Measurements from ENCODE around the gene TMEM200B. TPM values are rescaled to one million over a fixed set of nuclear protein-coding genes. Genes with fewer than 3 reads are reported as not detected.
"Not testable (repeated sequence)": the region's sequence is repeated elsewhere in the genome, so short reads cannot be mapped to it uniquely, and the experiment has no call there.

TMEM200B gene
- total RNA-seq, 4 donors from 2014 or later, result 0.91 to 5.3 (median 3.4) TPM

DNA sequence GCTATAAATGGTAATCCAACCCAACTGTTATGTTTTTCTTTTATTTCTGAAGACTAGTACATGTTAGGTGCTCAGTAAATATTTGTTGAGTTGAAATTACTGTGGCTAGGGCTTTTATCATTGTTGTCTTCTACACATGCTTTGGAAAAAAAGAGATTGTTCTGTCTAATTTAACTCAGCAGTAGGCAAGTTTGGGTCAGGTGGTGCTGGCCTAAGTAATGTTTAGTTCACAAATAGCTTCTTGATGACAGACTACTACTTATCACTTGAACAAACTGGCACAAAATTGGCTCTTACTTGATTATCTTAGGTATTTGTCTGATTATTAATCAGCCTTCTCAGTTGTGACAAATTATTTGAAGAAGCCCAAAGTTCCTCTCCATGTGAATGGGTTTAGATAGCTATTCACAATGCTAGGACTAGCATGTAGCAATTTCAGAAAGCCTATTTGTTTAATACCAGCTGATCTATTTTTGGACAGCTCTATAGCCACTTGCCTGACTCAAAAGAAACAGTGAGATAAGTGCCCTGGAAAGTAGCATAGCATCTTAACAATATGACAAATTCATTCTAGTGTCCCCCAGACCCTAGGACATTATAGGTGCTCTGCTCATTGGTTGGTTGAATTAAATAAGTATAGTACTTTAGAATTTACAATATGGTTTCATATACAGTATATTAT is 32.6 kb downstream of the TMEM200B start:
- intact Hi-C loops (cut with DNase I), result no loop called here
- Histone ChIP-seq H3K4me3 (no peak overlapping the region), H3K27ac (no peak overlapping the region), H3K4me1 (no peaks in the 10 kb centered on the region), H3K27me3 (no peaks in the 10 kb centered on the region), H3K9me3 (no peaks in the 10 kb centered on the region), H3K36me3 (peaks cover 0 to 30% (median 0%) of the 10 kb centered on the region in 3 donors)
- DNase-seq, result no peak
- TF ChIP-seq, protein P1, sequence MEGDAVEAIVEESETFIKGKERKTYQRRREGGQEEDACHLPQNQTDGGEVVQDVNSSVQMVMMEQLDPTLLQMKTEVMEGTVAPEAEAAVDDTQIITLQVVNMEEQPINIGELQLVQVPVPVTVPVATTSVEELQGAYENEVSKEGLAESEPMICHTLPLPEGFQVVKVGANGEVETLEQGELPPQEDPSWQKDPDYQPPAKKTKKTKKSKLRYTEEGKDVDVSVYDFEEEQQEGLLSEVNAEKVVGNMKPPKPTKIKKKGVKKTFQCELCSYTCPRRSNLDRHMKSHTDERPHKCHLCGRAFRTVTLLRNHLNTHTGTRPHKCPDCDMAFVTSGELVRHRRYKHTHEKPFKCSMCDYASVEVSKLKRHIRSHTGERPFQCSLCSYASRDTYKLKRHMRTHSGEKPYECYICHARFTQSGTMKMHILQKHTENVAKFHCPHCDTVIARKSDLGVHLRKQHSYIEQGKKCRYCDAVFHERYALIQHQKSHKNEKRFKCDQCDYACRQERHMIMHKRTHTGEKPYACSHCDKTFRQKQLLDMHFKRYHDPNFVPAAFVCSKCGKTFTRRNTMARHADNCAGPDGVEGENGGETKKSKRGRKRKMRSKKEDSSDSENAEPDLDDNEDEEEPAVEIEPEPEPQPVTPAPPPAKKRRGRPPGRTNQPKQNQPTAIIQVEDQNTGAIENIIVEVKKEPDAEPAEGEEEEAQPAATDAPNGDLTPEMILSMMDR (IDR thresholded peaks at IDR 0.05), result no peak
- TF ChIP-seq POLR2A (IDR thresholded peaks at IDR 0.05), result no peak

GRCh38 chr1:29084196-29084521 is 39.5 kb downstream of the TMEM200B start:
- intact Hi-C loops (cut with DNase I), result no loop called here
- H3K36me3 ChIP-seq, result peaks cover 0 to 13% (median 0%) of the 10 kb centered on the region in 3 donors
- 90% methylated on average over 2 of the region's 2 CpGs for WGBS, 2 donors

GRCh38 chr1:29083317-29084195 is 40.1 kb downstream of the TMEM200B start:
- no peak for TF ChIP-seq POLR2A (IDR thresholded peaks at IDR 0.05)
- TF ChIP-seq, protein P1 (IDR thresholded peaks at IDR 0.05), result no peak
- Histone ChIP-seq H3K27me3 (no peaks in the 10 kb centered on the region), H3K27ac (no peak overlapping the region), H3K4me1 (no peaks in the 10 kb centered on the region), H3K4me3 (no peak overlapping the region), H3K9me3 (no peaks in the 10 kb centered on the region), H3K36me3 (peaks cover 0 to 17% (median 0%) of the 10 kb centered on the region in 3 donors)
- intact Hi-C loops (cut with DNase I), result no loop called here
- 72 to 74% methylated on average over 3 of the region's 3 CpGs for WGBS, 2 donors
- DNase-seq, result no peak

More at GRCh38 chr1:29084196-29084521, 39.5 kb downstream of the TMEM200B start:
- TF ChIP-seq, protein P1 (IDR thresholded peaks at IDR 0.05), result no peak
- TF ChIP-seq POLR2A (IDR thresholded peaks at IDR 0.05), result no peak
- no peaks in the 10 kb centered on the region for H3K27me3 ChIP-seq
- no peak overlapping the region for H3K4me3 ChIP-seq
- no peaks in the 10 kb centered on the region for H3K4me1 ChIP-seq
- no peak overlapping the region for H3K27ac ChIP-seq
- DNase-seq, result no peak
- no peaks in the 10 kb centered on the region for H3K9me3 ChIP-seq

- DNase-seq, result no peak
- no peak for TF ChIP-seq POLR2A (IDR thresholded peaks at IDR 0.05)
- TF ChIP-seq, protein P1 (IDR thresholded peaks at IDR 0.05), result no peak
- H3K9me3 ChIP-seq, result no peaks in the 10 kb centered on the region
- H3K27ac ChIP-seq, result no peak overlapping the region
- no peaks in the 10 kb centered on the region for H3K27me3 ChIP-seq
- 94 to 96% methylated on average over 3 of the region's 3 CpGs for WGBS, 2 donors
- peaks cover 0 to 16% (median 0%) of the 10 kb centered on the region in 3 donors for H3K36me3 ChIP-seq
- intact Hi-C loops (cut with DNase I), result no loop called here
- no peak overlapping the region for H3K4me3 ChIP-seq
- H3K4me1 ChIP-seq, result no peaks in the 10 kb centered on the region
Measured at GRCh38 chr1:29082519-29082918, 41.2 kb downstream of the TMEM200B start.

- H3K4me1 ChIP-seq, result no peaks in the 10 kb centered on the region
- H3K4me3 ChIP-seq, result no peak overlapping the region
- no peak overlapping the region for H3K27ac ChIP-seq
- no peak for DNase-seq
- peaks cover 0 to 25% (median 0%) of the 10 kb centered on the region in 3 donors for H3K36me3 ChIP-seq
- 83 to 88% methylated on average over 3 of the region's 3 CpGs for WGBS, 2 donors
- no peak for TF ChIP-seq POLR2A (IDR thresholded peaks at IDR 0.05)
- TF ChIP-seq, protein P1 (IDR thresholded peaks at IDR 0.05), result no peak
- no peaks in the 10 kb centered on the region for H3K27me3 ChIP-seq
- H3K9me3 ChIP-seq, result no peaks in the 10 kb centered on the region
- intact Hi-C loops (cut with DNase I), result no loop called here
Measured at GRCh38 chr1:29081201-29081600, 42.5 kb downstream of the TMEM200B start.

- H3K9me3 ChIP-seq; H3K4me3 ChIP-seq; H3K4me1 ChIP-seq; H3K27ac ChIP-seq; intact Hi-C loops (cut with DNase I); DNase-seq; H3K27me3 ChIP-seq: not testable (repeated sequence)
- WGBS, 2 donors, result 89% methylated on average over 16 of the region's 16 CpGs
- peaks cover 0 to 25% (median 0%) of the 10 kb centered on the region in 3 donors for H3K36me3 ChIP-seq
Measured at GRCh38 chr1:29079916-29080629, 43.6 kb downstream of the TMEM200B start.
